Measurements from ENCODE around the gene TMEM17.
A peak's percentile ranks its signal among the peaks of the same experiment; 100 is the strongest.

Gene TMEM17

GRCh38 chr2:62459106-62459505 lies 46.9 kb downstream of the TMEM17 start:
- H2BK5ac ChIP-seq (ENCODE audit: low read length) = no peak overlapping the region
- no peak overlapping the region for H2AK5ac ChIP-seq (ENCODE audit: low read depth, low read length)
- H3K36me3 ChIP-seq (replicated peaks in 1 of 2; ENCODE audit: control insufficient read depth in 2 of 2, insufficient read depth in 2 of 2, low read length in 2 of 2) = no peaks in the 10 kb centered on the region
- H3K4me3 ChIP-seq (ENCODE audit: low read length in 2 of 2) = no peak overlapping the region
- no peaks in the 10 kb centered on the region for H3K9me3 ChIP-seq (replicated peaks in 1 of 2; ENCODE audit: control insufficient read depth in 2 of 2, insufficient read depth in 1 of 2, low read depth in 1 of 2, low read length in 2 of 2)
- no peak overlapping the region for H3K23ac ChIP-seq (ENCODE audit: low read depth, low read length, poor library complexity)
- H2AFZ ChIP-seq (ENCODE audit: low read length) = peak overlapping the region; percentile 14
- no peak overlapping the region for H2BK15ac ChIP-seq (ENCODE audit: low read length)
- no CpG with 5 or more reads among the region's 3 CpGs for WGBS, 2 donors (ENCODE audit: extremely low coverage in 2 of 2, insufficient read length in 2 of 2, insufficient replicate concordance in 1 of 2)
- no peak for DNase-seq (ENCODE audit: low spot score)
- H4K8ac ChIP-seq (ENCODE audit: low read depth, low read length) = no peak overlapping the region
- H3K27ac ChIP-seq (replicated peaks; ENCODE audit: low read length) = no peak overlapping the region
- H2BK120ac ChIP-seq (ENCODE audit: low read depth, low read length) = no peak overlapping the region
- H3K14ac ChIP-seq (ENCODE audit: low read length) = no peak overlapping the region
- no peak overlapping the region for H3K18ac ChIP-seq (ENCODE audit: low read length)
- no peak overlapping the region for H4K91ac ChIP-seq (ENCODE audit: low read depth, low read length, poor library complexity)
- no peaks in the 10 kb centered on the region for H3K79me1 ChIP-seq (ENCODE audit: low read depth, low read length)
- peaks cover 11 to 19% of the 10 kb centered on the region in 2 donors for H3K4me1 ChIP-seq (ENCODE audit: control insufficient read depth in 2 of 2, insufficient read depth in 1 of 2, low read depth in 1 of 2, low read length in 2 of 2)
- H2BK12ac ChIP-seq (ENCODE audit: low read length) = no peak overlapping the region
- H3K4ac ChIP-seq (ENCODE audit: low read length) = no peak overlapping the region
- H3K27me3 ChIP-seq (ENCODE audit: control insufficient read depth in 3 of 3, insufficient read depth in 3 of 3, low read depth in 1 of 3, low read length in 3 of 3) = peaks cover 0 to 7% (median 0%) of the 10 kb centered on the region in 3 experiments
- no peak overlapping the region for H3K4me2 ChIP-seq (ENCODE audit: insufficient read depth, low read length, poor library complexity, severe bottlenecking)
- no peak overlapping the region for H3K9ac ChIP-seq (ENCODE audit: low read depth, low read length, poor library complexity)

- no peaks in the 10 kb centered on the region for H3K9me3 ChIP-seq (replicated peaks in 1 of 2; ENCODE audit: control insufficient read depth in 2 of 2, insufficient read depth in 1 of 2, low read depth in 1 of 2, low read length in 2 of 2)
- no peak overlapping the region for H3K14ac ChIP-seq (ENCODE audit: low read length)
- H2BK15ac ChIP-seq (ENCODE audit: low read length) = no peak overlapping the region
- H2AFZ ChIP-seq (ENCODE audit: low read length) = no peak overlapping the region
- no peak overlapping the region for H4K91ac ChIP-seq (ENCODE audit: low read depth, low read length, poor library complexity)
- no peaks in the 10 kb centered on the region for H3K36me3 ChIP-seq (replicated peaks in 1 of 2; ENCODE audit: control insufficient read depth in 2 of 2, insufficient read depth in 2 of 2, low read length in 2 of 2)
- no peak overlapping the region for H2BK12ac ChIP-seq (ENCODE audit: low read length)
- H3K27ac ChIP-seq (replicated peaks; ENCODE audit: low read length) = no peak overlapping the region
- H3K4ac ChIP-seq (ENCODE audit: low read length) = no peak overlapping the region
- no peak overlapping the region for H3K9ac ChIP-seq (ENCODE audit: low read depth, low read length, poor library complexity)
- no peak overlapping the region for H2BK120ac ChIP-seq (ENCODE audit: low read depth, low read length)
- WGBS, 2 donors (ENCODE audit: extremely low coverage in 2 of 2, insufficient read length in 2 of 2, insufficient replicate concordance in 1 of 2) = no CpG with 5 or more reads among the region's 6 CpGs
- no peak overlapping the region for H3K18ac ChIP-seq (ENCODE audit: low read length)
- no peak overlapping the region for H3K4me3 ChIP-seq (ENCODE audit: low read length in 2 of 2)
- no peak overlapping the region for H2AK5ac ChIP-seq (ENCODE audit: low read depth, low read length)
- no peak overlapping the region for H3K4me2 ChIP-seq (ENCODE audit: insufficient read depth, low read length, poor library complexity, severe bottlenecking)
- peaks cover 0 to 7% (median 0%) of the 10 kb centered on the region in 3 experiments for H3K27me3 ChIP-seq (ENCODE audit: control insufficient read depth in 3 of 3, insufficient read depth in 3 of 3, low read depth in 1 of 3, low read length in 3 of 3)
- no peaks in the 10 kb centered on the region for H3K79me1 ChIP-seq (ENCODE audit: low read depth, low read length)
- DNase-seq (ENCODE audit: low spot score) = no peak
- no peak overlapping the region for H3K23ac ChIP-seq (ENCODE audit: low read depth, low read length, poor library complexity)
- peaks cover 11 to 19% of the 10 kb centered on the region in 2 donors for H3K4me1 ChIP-seq (ENCODE audit: control insufficient read depth in 2 of 2, insufficient read depth in 1 of 2, low read depth in 1 of 2, low read length in 2 of 2)
- no peak overlapping the region for H4K8ac ChIP-seq (ENCODE audit: low read depth, low read length)
- H2BK5ac ChIP-seq (ENCODE audit: low read length) = no peak overlapping the region
These were observed 47.3 kb downstream of the TMEM17 start for GRCh38 chr2:62458671-62459081.

GRCh38 chr2:62458206-62458641 lies 47.8 kb downstream of the TMEM17 start:
- Histone ChIP-seq H4K91ac (ENCODE audit: low read depth, low read length, poor library complexity) (no peak overlapping the region), H3K79me1 (ENCODE audit: low read depth, low read length) (no peaks in the 10 kb centered on the region), H3K27me3 (ENCODE audit: control insufficient read depth in 3 of 3, insufficient read depth in 3 of 3, low read depth in 1 of 3, low read length in 3 of 3) (peaks cover 0 to 7% (median 0%) of the 10 kb centered on the region in 3 experiments), H2AFZ (ENCODE audit: low read length) (no peak overlapping the region), H2BK5ac (ENCODE audit: low read length) (no peak overlapping the region), H3K36me3 (replicated peaks in 1 of 2; ENCODE audit: control insufficient read depth in 2 of 2, insufficient read depth in 2 of 2, low read length in 2 of 2) (no peaks in the 10 kb centered on the region), H3K4me3 (ENCODE audit: low read length in 2 of 2) (no peak overlapping the region), H2BK12ac (ENCODE audit: low read length) (peak overlapping the region; percentile 33), H3K4ac (ENCODE audit: low read length) (no peak overlapping the region), H2AK5ac (ENCODE audit: low read depth, low read length) (peak overlapping the region; percentile 7), H3K23ac (ENCODE audit: low read depth, low read length, poor library complexity) (peak overlapping the region; percentile 22), H3K14ac (ENCODE audit: low read length) (no peak overlapping the region), H3K9me3 (replicated peaks in 1 of 2; ENCODE audit: control insufficient read depth in 2 of 2, insufficient read depth in 1 of 2, low read depth in 1 of 2, low read length in 2 of 2) (no peaks in the 10 kb centered on the region), H3K4me2 (ENCODE audit: insufficient read depth, low read length, poor library complexity, severe bottlenecking) (no peak overlapping the region), H2BK15ac (ENCODE audit: low read length) (peak overlapping the region; percentile 23), H2BK120ac (ENCODE audit: low read depth, low read length) (no peak overlapping the region), H3K9ac (ENCODE audit: low read depth, low read length, poor library complexity) (no peak overlapping the region), H3K27ac (replicated peaks; ENCODE audit: low read length) (no peak overlapping the region), H4K8ac (ENCODE audit: low read depth, low read length) (no peak overlapping the region), H3K18ac (ENCODE audit: low read length) (no peak overlapping the region), H3K4me1 (ENCODE audit: control insufficient read depth in 2 of 2, insufficient read depth in 1 of 2, low read depth in 1 of 2, low read length in 2 of 2) (peaks cover 11 to 19% of the 10 kb centered on the region in 2 donors)
- no CpG with 5 or more reads among the region's 11 CpGs for WGBS, 2 donors (ENCODE audit: extremely low coverage in 2 of 2, insufficient read length in 2 of 2, insufficient replicate concordance in 1 of 2)
- DNase-seq (ENCODE audit: low spot score) = no peak

- Histone ChIP-seq H3K18ac (ENCODE audit: low read length) (peak overlapping the region; percentile 11), H2AK5ac (ENCODE audit: low read depth, low read length) (no peak overlapping the region), H3K4ac (ENCODE audit: low read length) (no peak overlapping the region), H3K79me1 (ENCODE audit: low read depth, low read length) (no peaks in the 10 kb centered on the region), H3K4me2 (ENCODE audit: insufficient read depth, low read length, poor library complexity, severe bottlenecking) (peak overlapping the region; percentile 75), H3K9me3 (replicated peaks in 1 of 2; ENCODE audit: control insufficient read depth in 2 of 2, insufficient read depth in 1 of 2, low read depth in 1 of 2, low read length in 2 of 2) (peaks cover 0 to 2% of the 10 kb centered on the region in 2 donors), H3K9ac (ENCODE audit: low read depth, low read length, poor library complexity) (no peak overlapping the region), H3K27ac (replicated peaks; ENCODE audit: low read length) (no peak overlapping the region), H3K23ac (ENCODE audit: low read depth, low read length, poor library complexity) (no peak overlapping the region), H3K36me3 (replicated peaks in 1 of 2; ENCODE audit: control insufficient read depth in 2 of 2, insufficient read depth in 2 of 2, low read length in 2 of 2) (no peaks in the 10 kb centered on the region), H3K27me3 (ENCODE audit: control insufficient read depth in 3 of 3, insufficient read depth in 3 of 3, low read depth in 1 of 3, low read length in 3 of 3) (peaks cover 0 to 11% (median 0%) of the 10 kb centered on the region in 3 experiments), H3K14ac (ENCODE audit: low read length) (no peak overlapping the region), H4K91ac (ENCODE audit: low read depth, low read length, poor library complexity) (no peak overlapping the region), H4K8ac (ENCODE audit: low read depth, low read length) (no peak overlapping the region), H2BK5ac (ENCODE audit: low read length) (peak overlapping the region; percentile 4), H3K4me1 (ENCODE audit: control insufficient read depth in 2 of 2, insufficient read depth in 1 of 2, low read depth in 1 of 2, low read length in 2 of 2) (peaks cover 11 to 17% of the 10 kb centered on the region in 2 donors), H2BK12ac (ENCODE audit: low read length) (peak overlapping the region; percentile 80), H2AFZ (ENCODE audit: low read length) (peak overlapping the region; percentile 98), H3K4me3 (ENCODE audit: low read length in 2 of 2) (no peak overlapping the region), H2BK15ac (ENCODE audit: low read length) (peak overlapping the region; percentile 82), H2BK120ac (ENCODE audit: low read depth, low read length) (peak overlapping the region; percentile 43)
- no CpG with 5 or more reads among the region's 11 CpGs for WGBS, 2 donors (ENCODE audit: extremely low coverage in 2 of 2, insufficient read length in 2 of 2, insufficient replicate concordance in 1 of 2)
- no peak for DNase-seq (ENCODE audit: low spot score)
These were observed 48.4 kb downstream of the TMEM17 start for GRCh38 chr2:62457556-62457955.

All from neuronal stem cell (in vitro differentiated cells).